Neural cell (in vitro differentiated cells): ENCODE data around the gene DDX31. TPM values are rescaled to one million over a fixed set of nuclear protein-coding genes. Genes with fewer than 3 reads are reported as not detected.

Experiments used
- H2AFZ ChIP-seq: fragments of 200-600, 300-800 bp; sonication (generic), shearing (Covaris generic); 2 replicates; pipeline ENCODE4 v1.6.0; 2014; ENCODE audit warnings: low read depth, mild to moderate bottlenecking, antibody characterized with exemption, low read length, moderate library complexity
- H3F3A ChIP-seq: fragments of 200-600 bp; shearing (Covaris generic); 2 replicates; pipeline ENCODE4 v1.6.1; 2016; ENCODE audit warnings: mild to moderate bottlenecking, moderate library complexity, mixed read lengths, antibody characterized with exemption, low read length; ENCODE audit not compliant: insufficient read depth, poor library complexity, severe bottlenecking
- H3K27ac ChIP-seq: fragments of 200-600, 300-800 bp; sonication (generic), shearing (Covaris generic); 2 replicates; pipeline ENCODE4 v1.5.1; 2014; ENCODE audit warnings: mild to moderate bottlenecking, low read length, moderate library complexity
- H3K27me3 ChIP-seq: fragments of 300-800, 200-600 bp; sonication (generic), shearing (Covaris generic); 2 replicates; pipeline ENCODE4 v1.6.0; 2014; ENCODE audit warnings: mild to moderate bottlenecking, low read depth, low read length, moderate library complexity; ENCODE audit not compliant: insufficient read depth
- H3K36me3 ChIP-seq: fragments of 300-800, 200-600 bp; sonication (generic), shearing (Covaris generic); 2 replicates; pipeline ENCODE4 v1.5.1; 2014; ENCODE audit warnings: mild to moderate bottlenecking, antibody characterized with exemption, low read length, moderate library complexity; ENCODE audit not compliant: insufficient read depth
- H3K4me2 ChIP-seq: fragments of 300-800, 200-600 bp; sonication (generic), shearing (Covaris generic); 2 replicates; pipeline ENCODE4 v1.6.0; 2014; ENCODE audit warnings: mild to moderate bottlenecking, low read length
- H3K4me3 ChIP-seq: fragments of 300-800, 200-600 bp; sonication (generic), shearing (Covaris generic); 2 replicates; pipeline ENCODE4 v1.5.1; 2014; ENCODE audit warnings: mild to moderate bottlenecking, low read length, moderate library complexity
- H3K79me2 ChIP-seq: fragments of 200-600 bp; shearing (Covaris generic); replicated peaks from 2 replicates; pipeline ENCODE4 v1.6.0; 2014; ENCODE audit warnings: mild to moderate bottlenecking, low read length, moderate library complexity; ENCODE audit not compliant: insufficient read depth
- H3K9ac ChIP-seq: fragments of 300-800, 200-600 bp; sonication (generic), shearing (Covaris generic); 2 replicates; pipeline ENCODE4 v1.6.1; 2016; ENCODE audit warnings: mild to moderate bottlenecking, low read length, mixed read lengths
- H3K9me2 ChIP-seq: fragments of 200-600 bp; shearing (Covaris generic); 2 replicates; pipeline ENCODE4 v1.6.1; 2016; ENCODE audit warnings: mild to moderate bottlenecking, low read length, mixed read lengths; ENCODE audit not compliant: insufficient read depth
- H3K9me3 ChIP-seq: fragments of 200-600, 300-800 bp; sonication (generic), shearing (Covaris generic); 2 replicates; pipeline ENCODE4 v1.6.1; 2016; ENCODE audit warnings: mild to moderate bottlenecking, mixed run types, low read length, moderate library complexity, mixed read lengths
- H4K20me1 ChIP-seq: fragments of 200-600 bp; shearing (Covaris generic); 2 replicates; pipeline ENCODE4 v1.6.1; 2016; ENCODE audit warnings: mild to moderate bottlenecking, mixed run types; ENCODE audit not compliant: insufficient read depth
- EP300 ChIP-seq: fragments of 450-650 bp; conservative IDR thresholded peaks from 2 replicates; pipeline ENCODE4 v1.6.1; 2014; ENCODE audit warnings: antibody characterized with exemption, mild to moderate bottlenecking, moderate library complexity; ENCODE audit not compliant: poor library complexity, severe bottlenecking
- EZH2 ChIP-seq: fragments of 200-600, 300-800 bp; shearing (Covaris generic), sonication (generic); IDR thresholded peaks from 2 replicates; pipeline ENCODE4 v1.6.1; 2014; ENCODE audit warnings: antibody characterized with exemption, low read length, borderline replicate concordance, mild to moderate bottlenecking; ENCODE audit not compliant: insufficient read depth, poor library complexity, severe bottlenecking
- MXI1 ChIP-seq: fragments of 450-650 bp; conservative IDR thresholded peaks from 2 replicates; pipeline ENCODE4 v1.6.1; 2014; ENCODE audit warnings: antibody characterized with exemption, mild to moderate bottlenecking; ENCODE audit not compliant: poor library complexity, severe bottlenecking
- POLR2AphosphoS5 ChIP-seq: IDR thresholded peaks from 2 replicates; pipeline ENCODE4 v1.6.1; 2012
- RAD21 ChIP-seq: fragments of 450-650 bp; conservative IDR thresholded peaks from 2 replicates; pipeline ENCODE4 v1.6.1; 2014; ENCODE audit warnings: antibody characterized with exemption, mild to moderate bottlenecking, moderate library complexity
- SMC3 ChIP-seq: fragments of 450-650 bp; conservative IDR thresholded peaks from 2 replicates; pipeline ENCODE4 v1.6.1; 2014; ENCODE audit warnings: antibody characterized with exemption, mild to moderate bottlenecking, moderate library complexity; ENCODE audit not compliant: poor library complexity
- TAF1 ChIP-seq: IDR thresholded peaks from 2 replicates; pipeline ENCODE4 v1.6.1; 2012; ENCODE audit warnings: low read depth
- polyA plus RNA-seq: library from polyadenylated mRNA; depleted of rRNA; stranded (reverse); fragments of >200 nt; gene quantifications from 2 replicates; pipeline ENCODE4 v1.2.3, GENCODE V29; 2014
- TF ChIP-seq, protein P1 (sequence below): IDR thresholded peaks from 2 replicates; pipeline ENCODE4 v1.6.1; 2012; ENCODE audit warnings: borderline replicate concordance
- TF ChIP-seq, protein P2 (sequence below): fragments of 450-650 bp; IDR thresholded peaks from 2 replicates; pipeline ENCODE4 v1.5.1; 2014; ENCODE audit warnings: antibody characterized with exemption, mild to moderate bottlenecking, moderate library complexity; ENCODE audit not compliant: poor library complexity, severe bottlenecking

DDX31 gene
- polyA plus RNA-seq, 1 donor from 2014 or later = 12.8 TPM

DNA sequence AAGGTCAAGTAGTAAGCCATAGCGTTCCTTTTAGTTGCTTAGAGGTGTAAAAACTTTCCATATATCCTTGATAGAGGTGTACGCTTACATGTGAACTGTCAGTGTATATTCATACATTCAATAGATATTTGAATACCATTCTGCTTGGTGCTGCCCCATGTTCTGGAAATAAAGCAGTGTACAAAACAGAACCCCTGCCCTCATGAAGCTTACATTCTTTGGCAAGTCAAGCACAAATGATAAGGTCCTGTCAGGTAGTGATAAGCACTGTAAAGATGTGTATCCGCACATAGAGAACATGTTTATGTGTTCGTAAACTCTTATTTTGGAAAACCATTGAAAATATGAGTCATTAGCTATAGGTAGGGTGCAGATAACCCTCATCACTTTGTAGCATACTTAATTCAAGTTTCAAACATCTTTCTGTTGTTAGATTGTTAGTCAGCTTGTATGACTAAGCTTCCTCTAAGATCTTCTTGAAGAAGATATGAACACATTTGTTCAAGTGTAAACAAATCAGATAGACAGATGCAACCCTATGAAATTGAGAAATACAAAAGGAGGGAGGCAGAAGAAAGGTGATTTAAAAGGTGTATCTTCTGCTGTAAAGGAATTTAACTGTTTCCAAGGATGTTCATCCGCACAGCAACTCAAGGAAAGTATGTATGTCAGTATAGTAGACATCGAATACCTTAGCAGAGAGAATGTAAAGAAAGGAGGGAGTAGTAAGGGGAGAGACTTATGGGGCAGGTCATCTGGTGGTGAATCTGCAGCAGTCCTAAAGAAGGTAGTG, 2.0 kb upstream of the DDX31 start:
- Histone ChIP-seq H3K4me3 (peak overlapping the region; percentile 69), H3K27ac (peak overlapping the region; percentile 89), H3K27me3 (no peaks in the 10 kb centered on the region), H3K9me3 (no peaks in the 10 kb centered on the region), H3F3A (no peaks in the 10 kb centered on the region), H3K36me3 (no peaks in the 10 kb centered on the region), H3K9ac (peak overlapping the region; percentile 89), H2AFZ (peak overlapping the region; percentile 69), H3K9me2 (no peaks in the 10 kb centered on the region), H3K79me2 (peaks cover 59% of the 10 kb centered on the region), H3K4me2 (peak overlapping the region; percentile 41), H4K20me1 (no peaks in the 10 kb centered on the region)
- TF ChIP-seq RAD21 (no peak), EP300 (no peak), SMC3 (no peak), MXI1 (no peak), EZH2 (no peak), TAF1 (no peak), POLR2AphosphoS5 (no peak)
- TF ChIP-seq, protein P1, sequence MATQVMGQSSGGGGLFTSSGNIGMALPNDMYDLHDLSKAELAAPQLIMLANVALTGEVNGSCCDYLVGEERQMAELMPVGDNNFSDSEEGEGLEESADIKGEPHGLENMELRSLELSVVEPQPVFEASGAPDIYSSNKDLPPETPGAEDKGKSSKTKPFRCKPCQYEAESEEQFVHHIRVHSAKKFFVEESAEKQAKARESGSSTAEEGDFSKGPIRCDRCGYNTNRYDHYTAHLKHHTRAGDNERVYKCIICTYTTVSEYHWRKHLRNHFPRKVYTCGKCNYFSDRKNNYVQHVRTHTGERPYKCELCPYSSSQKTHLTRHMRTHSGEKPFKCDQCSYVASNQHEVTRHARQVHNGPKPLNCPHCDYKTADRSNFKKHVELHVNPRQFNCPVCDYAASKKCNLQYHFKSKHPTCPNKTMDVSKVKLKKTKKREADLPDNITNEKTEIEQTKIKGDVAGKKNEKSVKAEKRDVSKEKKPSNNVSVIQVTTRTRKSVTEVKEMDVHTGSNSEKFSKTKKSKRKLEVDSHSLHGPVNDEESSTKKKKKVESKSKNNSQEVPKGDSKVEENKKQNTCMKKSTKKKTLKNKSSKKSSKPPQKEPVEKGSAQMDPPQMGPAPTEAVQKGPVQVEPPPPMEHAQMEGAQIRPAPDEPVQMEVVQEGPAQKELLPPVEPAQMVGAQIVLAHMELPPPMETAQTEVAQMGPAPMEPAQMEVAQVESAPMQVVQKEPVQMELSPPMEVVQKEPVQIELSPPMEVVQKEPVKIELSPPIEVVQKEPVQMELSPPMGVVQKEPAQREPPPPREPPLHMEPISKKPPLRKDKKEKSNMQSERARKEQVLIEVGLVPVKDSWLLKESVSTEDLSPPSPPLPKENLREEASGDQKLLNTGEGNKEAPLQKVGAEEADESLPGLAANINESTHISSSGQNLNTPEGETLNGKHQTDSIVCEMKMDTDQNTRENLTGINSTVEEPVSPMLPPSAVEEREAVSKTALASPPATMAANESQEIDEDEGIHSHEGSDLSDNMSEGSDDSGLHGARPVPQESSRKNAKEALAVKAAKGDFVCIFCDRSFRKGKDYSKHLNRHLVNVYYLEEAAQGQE = no peak
- TF ChIP-seq, protein P2, sequence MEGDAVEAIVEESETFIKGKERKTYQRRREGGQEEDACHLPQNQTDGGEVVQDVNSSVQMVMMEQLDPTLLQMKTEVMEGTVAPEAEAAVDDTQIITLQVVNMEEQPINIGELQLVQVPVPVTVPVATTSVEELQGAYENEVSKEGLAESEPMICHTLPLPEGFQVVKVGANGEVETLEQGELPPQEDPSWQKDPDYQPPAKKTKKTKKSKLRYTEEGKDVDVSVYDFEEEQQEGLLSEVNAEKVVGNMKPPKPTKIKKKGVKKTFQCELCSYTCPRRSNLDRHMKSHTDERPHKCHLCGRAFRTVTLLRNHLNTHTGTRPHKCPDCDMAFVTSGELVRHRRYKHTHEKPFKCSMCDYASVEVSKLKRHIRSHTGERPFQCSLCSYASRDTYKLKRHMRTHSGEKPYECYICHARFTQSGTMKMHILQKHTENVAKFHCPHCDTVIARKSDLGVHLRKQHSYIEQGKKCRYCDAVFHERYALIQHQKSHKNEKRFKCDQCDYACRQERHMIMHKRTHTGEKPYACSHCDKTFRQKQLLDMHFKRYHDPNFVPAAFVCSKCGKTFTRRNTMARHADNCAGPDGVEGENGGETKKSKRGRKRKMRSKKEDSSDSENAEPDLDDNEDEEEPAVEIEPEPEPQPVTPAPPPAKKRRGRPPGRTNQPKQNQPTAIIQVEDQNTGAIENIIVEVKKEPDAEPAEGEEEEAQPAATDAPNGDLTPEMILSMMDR = no peak

DNA sequence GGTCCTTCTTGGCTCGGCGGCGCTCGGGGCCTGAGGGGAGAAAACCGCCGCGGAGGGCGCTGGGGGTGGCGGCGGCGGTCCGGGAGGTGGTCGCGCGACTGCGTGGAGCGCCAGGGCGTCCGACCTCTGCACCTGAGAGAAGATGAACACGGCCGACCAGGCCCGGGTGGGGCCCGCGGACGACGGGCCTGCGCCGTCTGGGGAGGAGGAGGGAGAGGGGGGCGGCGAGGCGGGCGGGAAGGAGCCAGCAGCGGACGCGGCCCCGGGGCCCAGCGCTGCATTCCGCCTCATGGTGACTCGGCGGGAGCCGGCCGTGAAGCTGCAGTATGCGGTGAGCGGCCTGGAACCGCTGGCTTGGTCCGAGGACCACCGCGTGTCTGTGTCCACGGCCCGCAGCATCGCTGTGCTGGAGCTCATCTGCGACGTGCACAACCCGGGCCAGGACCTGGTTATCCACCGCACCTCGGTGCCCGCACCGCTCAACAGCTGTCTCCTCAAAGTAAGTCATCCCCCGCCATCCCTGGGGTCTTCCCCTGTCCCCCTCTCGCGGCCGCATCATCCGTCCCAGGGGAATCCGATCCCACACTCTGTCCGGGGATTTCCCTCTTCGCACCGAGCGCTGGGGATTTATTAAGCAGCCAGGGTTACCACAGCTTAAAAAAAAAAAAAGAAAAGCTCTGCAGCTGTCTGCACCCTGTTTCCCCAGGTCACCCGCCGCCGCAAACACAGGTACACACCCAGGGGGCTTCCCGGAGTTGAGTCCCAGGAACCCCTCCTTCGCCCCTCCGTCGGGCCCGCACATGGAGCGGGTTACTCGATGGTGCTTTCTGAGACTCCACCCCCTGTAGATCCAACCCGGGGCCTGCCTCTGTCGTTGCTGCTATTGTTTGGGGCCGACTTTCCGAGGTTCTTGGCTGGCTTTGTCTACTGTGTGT, 941 bp upstream of the DDX31 start, which contains the start of gene GTF3C4:
Gene GTF3C4, plus strand, starts transcription at position 8 of the 935 bp plus-strand sequence. Its CDS starts 135 bp downstream, at position 143.
- peak within 1 kb of the TSS; percentile 89 for H3K9ac ChIP-seq
- H3K9me3 ChIP-seq = no peaks in the 10 kb centered on the region
- H2AFZ ChIP-seq = peak within 1 kb of the TSS; percentile 69
- H4K20me1 ChIP-seq = no peaks in the 10 kb centered on the region
- H3F3A ChIP-seq = no peaks in the 10 kb centered on the region
- no peaks in the 10 kb centered on the region for H3K27me3 ChIP-seq
- peak within 1 kb of the TSS; percentile 89 for H3K27ac ChIP-seq
- H3K79me2 ChIP-seq = peaks cover 52% of the 10 kb centered on the region
- H3K4me2 ChIP-seq = peak within 1 kb of the TSS; percentile 61
- no peaks in the 10 kb centered on the region for H3K36me3 ChIP-seq
- no peak for TF ChIP-seq EZH2
- TF ChIP-seq MXI1 = peak; percentile 2
- TF ChIP-seq POLR2AphosphoS5 = peak; percentile 80
- peak within 1 kb of the TSS; percentile 69 for H3K4me3 ChIP-seq
- H3K9me2 ChIP-seq = no peaks in the 10 kb centered on the region
